HL-60/S4 treated with retinoic acid at 250 ng/mL for 4 days and 3 days (cell line): Measurements from ENCODE around the gene DET1.
"Not testable (repeated sequence)": the region's sequence is repeated elsewhere in the genome, so short reads cannot be mapped to it uniquely, and the experiment has no call there.

Experiments
- in situ Hi-C: fragments of 300-500 bp; cut with MboI; formaldehyde crosslinking; loops from 2 replicates; pipeline ENCODE4 v1.7.0; 2022; ENCODE audit warnings: low sequenced_read_pairs

The DET1 gene

DNA sequence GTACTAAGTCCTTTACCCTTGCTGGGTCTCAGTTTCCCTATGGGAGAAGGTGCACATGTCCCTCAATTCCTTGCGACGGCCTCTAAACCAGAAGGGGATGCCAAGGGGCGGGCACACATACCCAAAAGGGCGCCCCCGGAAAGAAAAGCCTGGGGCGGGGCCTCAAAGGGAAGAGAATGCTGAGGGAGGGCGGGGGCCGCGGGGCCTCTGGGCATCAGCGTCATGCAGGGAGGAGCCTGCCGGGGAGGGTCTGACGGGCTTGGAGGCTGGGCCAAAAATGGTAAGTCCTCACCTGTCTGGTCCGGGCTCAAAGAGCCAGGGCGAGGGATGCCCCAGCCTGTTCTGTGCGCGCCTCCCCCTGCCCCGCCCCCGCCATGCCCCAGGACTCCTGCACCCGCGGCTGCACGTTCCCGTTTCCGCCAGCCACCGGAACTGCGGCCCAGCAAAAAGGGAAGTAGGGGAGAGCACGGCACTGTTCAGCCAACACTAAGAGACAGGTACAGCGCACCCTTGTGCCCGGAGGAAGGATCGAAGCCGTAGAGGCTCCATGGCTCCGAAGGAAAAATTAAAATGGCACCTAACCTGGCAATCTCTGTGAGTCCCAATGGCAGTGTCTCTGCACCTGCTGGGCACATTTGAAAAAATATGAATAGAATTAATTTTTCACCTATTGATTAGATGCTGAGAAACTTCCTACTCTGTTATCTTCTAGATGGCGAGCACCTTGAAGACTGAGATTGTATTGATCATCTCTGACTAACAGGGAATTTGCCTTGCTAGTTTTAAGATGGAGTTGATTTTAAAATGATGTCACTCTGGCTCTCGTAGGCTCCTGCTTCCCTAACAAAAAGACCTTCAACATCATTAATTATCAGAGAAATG is at the start of gene DET1:
TSS of gene DET1 (minus strand) at position 434 of the 882 bp plus-strand sequence. CDS start 14,976 bp downstream, outside the sequence.
- in situ Hi-C loops = no loop called here

DNA sequence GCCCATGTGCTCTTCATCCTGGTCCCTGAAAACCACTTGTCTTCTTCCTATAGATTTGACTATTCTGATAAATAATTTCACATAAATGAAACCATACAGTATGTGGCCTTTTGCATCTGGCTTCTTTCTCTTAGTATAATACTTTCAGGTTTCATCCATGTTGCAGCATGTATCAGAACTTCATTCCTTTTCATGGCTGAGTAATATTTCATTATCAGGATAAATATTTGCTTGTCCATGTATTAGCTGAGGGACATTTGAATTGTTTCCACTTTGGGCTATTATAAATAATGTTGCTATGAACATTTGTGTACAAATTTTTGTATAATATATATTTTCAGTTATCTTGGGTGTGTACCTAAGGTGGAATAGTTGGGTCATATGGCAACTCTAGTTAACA is 44.9 kb upstream of the DET1 start:
- in situ Hi-C loops = no loop called here

DNA sequence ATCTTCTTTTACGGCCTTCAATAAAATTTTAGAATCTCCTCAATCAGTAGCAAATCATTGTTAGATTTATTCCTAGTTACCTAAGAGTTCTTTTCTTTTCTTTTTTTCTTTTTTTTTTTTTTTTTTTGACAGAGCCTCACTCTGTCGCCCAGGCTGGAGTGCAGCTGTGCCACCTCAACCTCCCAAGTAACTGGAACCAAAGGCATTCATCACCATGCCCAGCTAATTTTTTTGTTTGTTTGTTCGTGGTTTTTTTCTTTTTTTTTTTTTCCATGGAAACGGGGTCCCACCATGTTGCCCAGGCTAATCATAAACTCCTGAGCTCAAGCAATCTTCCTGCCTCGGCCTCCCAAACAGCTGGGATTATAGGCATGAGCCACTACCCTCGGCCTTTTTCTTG is 44.3 kb upstream of the DET1 start:
- in situ Hi-C loops = no loop called here

DNA sequence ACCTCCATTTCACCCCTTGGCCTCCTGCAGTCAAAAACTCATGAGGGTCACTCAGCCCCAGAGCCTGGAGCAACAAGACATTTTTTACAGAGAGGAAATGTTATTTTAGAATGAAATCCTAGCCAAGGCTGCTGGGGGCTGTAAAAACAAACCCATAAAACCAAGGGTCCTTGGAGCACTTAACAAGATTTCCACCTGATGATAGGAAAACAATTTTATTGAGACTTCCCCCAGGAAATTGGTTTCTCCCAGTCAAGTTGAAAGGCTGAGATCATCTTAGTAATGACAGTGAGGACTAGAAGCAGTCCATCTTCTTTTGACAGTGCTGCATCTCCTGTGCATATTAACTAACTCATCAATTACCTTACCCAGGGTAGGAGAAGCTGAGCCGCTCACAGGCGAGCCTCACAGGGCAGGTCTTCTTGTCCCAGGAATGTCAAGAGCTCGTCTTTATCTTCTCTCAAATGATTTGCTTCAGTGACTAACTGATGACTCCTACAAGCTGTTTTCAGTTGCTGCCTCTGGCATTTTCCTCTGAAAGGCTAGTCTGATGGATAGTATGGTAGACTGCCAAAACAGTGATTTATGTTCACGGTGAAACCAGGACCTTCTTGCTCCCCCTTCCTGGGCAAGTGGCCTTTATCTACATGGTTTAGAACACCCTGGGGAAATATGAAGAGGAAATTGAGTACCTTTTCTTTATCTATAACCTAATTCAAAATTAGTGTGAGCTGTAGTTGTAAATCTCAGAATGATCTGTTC is 40.1 kb upstream of the DET1 start:
- in situ Hi-C loops = no loop called here

DNA sequence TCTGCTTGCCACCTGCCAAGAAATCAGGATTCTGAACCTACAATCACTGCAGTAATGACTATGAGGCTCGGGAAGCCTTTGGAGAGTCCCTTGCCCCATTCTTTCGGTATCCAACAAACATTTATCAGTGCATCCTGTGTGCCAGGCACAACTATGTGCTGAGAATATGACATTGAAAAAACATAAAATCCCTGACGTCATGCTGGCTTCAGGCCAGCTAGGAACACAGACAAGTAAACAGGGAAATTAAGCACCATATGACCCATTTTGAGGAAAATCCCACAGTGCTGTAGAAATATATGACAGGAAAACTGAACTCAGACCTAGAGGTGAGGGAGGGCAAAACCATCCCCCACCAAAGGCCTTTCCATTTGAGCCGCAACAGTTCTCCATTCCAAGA is 34.1 kb upstream of the DET1 start:
- in situ Hi-C loops = no loop called here

DNA sequence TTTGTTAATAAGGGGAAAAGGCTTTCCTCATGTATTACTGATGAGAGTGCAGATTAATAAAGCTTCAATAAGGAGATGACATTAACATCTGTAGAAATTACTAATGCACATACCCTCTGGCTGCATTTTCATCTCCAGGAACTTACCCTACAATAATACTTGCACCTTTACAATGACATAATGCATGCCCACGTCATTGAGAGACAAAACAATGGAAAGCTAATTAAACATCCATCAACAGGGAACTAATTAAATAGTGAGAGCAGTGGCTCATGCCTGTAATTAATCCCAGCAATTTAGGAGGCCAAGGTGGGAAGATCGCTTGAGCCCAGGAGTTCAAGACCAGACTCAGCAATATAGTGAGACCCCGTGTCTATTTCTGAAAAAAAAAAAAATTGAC is 32.8 kb upstream of the DET1 start:
- in situ Hi-C loops = no loop called here

DNA sequence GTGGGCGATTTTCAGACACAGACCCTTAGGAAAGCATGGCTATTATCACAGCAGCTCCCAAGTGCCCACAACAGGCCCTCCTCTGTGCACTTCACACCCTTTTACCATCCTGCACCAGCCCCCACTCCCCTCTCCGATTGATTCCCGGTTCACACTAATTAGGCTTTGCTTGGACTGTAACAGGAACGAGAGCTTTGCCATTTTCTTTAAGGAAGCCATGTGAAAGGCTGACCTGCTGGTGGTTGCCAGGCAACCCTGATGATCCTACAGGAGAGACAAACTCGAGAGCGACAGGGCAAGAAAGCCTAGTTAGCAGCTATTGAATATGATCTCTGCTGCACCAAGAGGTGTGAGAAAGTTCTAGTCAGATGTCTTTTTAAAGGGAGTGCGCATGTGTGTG is 28.2 kb upstream of the DET1 start:
- in situ Hi-C loops = no loop called here

DNA sequence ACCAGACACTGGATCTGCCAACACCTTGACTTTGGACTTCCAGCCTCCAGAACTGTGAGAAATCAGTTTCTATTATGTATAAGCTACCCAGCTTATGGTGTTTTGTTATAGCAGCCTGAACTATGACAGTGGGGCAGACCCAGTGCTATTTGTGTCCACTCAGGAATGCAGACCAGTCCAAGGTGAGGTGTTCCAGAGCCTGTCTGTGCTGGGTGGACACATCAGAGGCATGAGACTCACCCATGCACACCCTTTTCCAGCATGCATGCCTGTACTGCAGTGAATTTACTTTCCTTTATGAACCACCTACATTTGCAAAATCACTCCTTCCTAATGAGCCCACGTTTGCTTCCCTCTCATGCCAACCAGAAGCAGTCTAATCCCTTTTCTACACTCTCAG is 27.6 kb upstream of the DET1 start:
- in situ Hi-C loops = no loop called here

DNA sequence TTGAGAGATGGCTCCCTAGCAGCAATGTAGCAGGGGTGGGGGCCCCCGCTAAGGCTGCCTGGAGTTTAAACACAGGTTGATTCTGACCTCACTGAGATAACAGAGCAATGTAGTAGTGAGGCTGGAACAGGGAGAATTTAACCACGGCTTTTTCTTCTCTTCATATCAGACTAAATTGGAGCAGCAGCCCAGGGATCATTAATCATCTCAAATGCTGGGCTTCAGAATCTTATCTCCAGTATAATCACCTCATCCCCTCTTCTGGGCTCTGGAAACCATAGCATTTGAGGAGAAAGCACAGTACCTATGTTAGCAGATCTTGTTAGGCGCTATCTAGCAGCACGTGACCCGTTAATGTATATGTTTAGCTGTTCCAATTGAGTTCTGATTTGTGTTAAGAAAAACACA is 25.4 kb upstream of the DET1 start:
- in situ Hi-C loops = no loop called here

DNA sequence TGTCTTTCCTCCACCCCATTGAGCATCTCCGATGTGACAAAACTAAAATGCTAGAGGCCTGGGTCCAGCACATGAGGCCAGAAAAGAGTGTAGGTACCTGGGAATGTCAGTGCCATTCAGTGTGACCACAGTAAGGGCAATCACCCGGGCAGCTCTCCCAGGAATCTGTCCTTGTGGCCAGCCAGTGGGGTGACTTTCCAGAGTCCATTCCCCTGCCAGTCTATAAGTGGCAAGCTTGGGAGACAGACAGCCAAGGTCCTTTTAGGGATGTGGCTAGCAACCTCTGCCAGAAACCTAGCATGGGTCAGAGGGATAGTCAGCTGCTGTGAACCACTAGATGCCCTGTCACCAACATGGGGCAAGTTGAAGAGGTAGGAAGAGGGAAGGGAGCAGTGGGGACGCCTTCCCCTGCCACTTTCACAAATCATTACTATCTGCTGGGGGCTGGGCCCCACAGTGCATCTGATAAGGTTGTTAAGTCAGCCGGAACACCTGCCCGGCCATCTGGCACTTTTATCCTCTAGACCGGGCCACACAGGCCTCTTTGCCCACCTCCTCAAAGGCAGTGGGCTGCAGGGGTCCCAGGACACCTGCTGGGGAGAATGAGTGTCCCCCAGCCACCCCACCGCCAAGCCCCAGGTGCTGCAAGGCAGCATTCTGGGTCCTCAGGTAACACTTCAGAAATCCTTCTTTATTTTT is 24.8 kb upstream of the DET1 start:
- in situ Hi-C loops = no loop called here

DNA sequence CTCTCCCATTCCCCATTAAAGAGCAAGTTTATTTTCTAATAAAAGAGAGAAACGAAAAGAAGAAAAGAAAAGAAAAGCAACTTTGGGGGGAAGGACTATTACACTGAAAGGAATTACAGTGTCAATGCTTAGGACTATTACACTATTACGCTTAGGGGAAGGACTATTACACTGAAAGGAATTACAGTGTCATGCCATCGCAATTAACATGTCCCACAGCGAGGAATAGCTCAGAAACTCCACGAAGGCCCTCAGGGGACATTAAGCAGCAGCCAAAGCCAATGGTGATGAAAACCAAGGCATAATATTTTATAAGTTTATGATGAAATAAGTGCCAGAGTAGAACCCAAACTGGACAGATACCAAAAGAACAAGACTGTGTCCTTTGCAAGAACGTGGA is 22.1 kb upstream of the DET1 start:
- in situ Hi-C loops = no loop called here

DNA sequence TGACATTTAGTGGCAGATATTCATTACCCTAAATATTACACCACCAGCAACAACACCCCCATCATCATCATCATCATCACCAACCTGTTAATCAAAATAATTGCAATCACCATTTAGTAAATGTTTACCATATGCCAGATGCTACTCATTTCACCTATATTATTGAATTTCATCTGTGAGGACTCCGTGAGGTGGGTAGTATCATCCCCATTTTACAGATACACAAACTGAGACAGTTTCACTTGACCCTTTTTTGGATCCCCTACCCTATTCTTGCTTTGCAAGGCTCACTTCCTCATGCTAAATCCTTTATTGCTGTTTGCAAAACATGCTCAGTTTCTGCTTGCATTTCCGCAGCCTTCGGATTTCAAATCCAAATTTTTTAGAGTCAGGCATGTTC is 18.3 kb upstream of the DET1 start:
- in situ Hi-C loops = no loop called here

DNA sequence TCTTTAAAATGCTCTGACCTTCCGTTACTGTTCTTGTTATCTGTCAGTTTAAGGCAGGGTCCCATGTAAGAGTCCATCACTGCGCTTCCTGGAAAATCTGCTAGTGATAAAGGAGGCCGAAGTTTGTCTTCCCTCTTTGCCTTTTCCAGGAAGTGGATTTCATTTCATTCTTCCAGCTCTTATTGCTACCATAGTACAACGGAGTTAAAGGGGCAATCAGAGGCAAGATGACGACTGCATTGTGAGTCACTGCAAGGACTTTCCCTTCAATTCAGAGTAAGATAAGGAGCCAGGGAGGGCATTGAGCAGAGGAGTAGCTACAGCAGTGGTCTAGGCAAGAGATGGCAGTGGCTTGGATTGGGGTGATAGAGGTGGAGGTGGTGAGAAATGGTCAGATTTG is 17.2 kb upstream of the DET1 start:
- in situ Hi-C loops = no loop called here

DNA sequence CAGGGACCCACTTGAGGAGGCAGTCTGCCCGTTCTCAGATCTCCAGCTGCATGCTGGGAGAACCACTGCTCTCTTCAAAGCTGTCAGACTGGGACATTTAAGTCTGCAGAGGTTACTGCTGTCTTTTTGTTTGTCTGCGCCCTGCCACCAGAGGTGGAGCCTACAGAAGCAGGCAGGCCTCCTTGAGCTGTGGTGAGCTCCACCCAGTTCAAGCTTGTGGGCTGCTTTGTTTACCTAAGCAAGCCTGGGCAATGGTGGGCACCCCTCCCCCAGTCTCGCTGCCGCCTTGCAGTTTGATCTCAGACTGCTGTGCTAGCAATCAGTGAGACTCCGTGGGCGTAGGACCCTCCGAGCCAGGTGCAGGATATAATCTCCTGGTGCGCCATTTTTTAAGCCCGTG is 13.1 kb upstream of the DET1 start:
- in situ Hi-C loops = not testable (repeated sequence)

DNA sequence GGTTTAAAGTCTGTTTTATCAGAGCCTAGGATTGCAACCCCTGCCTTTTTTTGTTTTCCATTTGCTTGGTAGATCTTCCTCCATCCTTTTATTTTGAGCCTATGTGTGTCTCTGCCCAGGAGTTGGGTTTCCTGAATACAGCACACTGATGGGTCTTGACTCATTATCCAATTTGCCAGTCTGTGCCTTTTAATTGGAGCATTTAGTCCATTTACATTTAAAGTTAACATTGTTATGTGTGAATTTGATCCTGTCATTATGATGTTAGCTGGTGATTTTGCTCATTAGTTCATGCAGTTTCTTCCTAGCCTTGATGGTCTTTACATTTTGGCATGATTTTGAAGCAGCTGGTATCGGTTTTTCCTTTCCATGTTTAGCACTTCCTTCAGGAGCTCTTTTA is 11.5 kb upstream of the DET1 start:
- in situ Hi-C loops = not testable (repeated sequence)

DNA sequence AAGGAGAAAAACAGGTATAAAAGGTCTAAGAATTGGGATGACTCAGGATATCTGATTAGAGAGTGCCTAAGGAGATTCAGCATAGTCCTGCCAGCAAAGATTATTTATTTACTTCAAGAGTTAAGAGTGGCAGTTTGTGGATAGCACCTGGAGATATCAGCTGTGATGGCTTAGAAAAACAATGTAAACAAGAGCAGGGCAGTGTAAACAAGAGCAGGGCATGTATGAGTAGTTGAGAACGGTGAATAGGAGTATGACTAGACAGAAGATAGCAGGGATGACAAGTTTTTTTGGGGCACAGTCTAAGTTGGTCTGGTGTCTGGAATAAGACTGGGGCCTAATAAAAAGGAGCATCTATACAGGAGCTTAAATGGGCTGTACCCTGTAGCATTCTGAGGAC is 1.5 kb upstream of the DET1 start:
- in situ Hi-C loops = not testable (repeated sequence)

DNA sequence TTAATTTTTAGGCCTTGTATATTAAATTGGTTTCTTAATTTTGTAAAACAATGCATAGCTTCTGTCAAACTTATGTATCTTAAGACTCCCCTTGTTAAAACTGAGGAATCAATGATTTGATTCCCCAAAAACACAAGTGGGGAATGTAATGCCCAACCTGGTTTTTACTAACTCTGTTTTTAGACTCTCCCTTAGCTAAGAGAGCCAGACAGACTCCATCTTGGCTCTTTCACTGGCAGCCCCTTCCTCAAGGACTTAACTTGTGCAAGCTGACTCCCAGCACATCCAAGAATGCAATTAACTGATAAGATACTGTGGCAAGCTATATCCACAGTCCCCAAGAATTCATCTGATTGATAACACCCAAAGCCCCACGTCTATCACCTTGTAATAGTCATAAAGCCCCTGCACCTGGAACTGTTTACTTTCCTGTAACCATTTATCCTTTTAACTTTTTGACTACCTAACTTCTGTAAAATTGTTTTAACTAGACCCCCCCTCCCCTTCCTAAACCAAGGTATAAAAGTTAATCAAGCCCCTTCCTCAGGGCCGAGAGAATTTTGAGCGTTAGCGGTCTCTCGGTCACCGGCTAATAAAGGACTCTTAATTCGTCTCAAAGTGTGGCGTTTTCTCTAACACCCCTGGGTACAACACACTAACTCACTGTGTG is 768 bp downstream of the DET1 start:
- in situ Hi-C loops = not testable (repeated sequence)

DNA sequence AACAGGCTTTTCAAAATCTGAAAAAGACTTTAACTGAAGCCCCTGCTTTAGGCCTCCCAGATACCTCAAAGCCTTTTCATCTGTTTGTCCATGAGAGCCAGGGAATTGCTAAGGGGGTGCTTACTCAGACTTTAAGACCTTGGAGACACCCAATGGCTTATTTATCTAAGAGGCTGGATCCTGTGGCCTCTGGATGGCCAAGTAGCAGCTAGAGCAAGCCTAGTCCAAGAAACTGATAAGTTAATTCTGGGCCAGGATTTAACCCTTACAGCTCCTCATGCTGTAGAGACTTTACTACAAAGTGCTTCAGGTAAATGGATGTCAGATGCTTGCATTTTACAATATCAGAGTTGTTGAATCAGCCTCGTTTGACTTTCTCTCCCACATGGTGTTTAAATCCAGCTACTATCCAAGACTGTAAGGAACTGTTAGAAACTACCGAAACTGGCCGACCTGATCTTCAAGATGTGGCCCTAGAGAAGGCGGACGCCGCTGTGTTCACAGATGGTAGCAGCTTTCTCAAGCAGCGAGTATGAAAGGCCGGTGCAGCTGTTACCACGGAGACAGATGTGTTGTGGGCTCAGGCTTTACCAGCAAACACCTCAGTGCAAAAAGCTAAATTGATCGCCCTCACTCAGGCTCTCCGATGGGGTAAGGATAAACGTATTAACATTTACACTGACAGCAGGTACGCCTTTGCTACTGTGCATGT is 3.3 kb downstream of the DET1 start:
- in situ Hi-C loops = no loop called here

DNA sequence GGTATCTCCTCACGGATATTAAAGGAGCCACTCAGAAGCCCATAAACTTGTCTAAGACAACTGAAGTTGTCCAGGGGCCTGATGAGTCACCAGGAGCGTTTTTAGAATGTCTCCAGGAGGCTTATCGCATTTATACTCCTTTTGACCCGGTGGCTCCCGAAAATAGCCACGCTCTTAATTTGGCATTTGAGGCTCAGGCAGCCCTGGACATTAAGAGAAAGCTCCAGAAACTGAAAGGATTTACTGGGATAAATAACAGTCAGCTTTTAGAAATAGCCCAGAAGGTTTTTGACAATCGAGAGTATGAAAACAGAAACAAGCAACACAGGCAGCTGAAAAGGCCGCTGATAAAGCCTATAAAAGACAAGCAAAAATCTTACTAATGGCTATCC is 4.1 kb downstream of the DET1 start:
- in situ Hi-C loops = no loop called here

DNA sequence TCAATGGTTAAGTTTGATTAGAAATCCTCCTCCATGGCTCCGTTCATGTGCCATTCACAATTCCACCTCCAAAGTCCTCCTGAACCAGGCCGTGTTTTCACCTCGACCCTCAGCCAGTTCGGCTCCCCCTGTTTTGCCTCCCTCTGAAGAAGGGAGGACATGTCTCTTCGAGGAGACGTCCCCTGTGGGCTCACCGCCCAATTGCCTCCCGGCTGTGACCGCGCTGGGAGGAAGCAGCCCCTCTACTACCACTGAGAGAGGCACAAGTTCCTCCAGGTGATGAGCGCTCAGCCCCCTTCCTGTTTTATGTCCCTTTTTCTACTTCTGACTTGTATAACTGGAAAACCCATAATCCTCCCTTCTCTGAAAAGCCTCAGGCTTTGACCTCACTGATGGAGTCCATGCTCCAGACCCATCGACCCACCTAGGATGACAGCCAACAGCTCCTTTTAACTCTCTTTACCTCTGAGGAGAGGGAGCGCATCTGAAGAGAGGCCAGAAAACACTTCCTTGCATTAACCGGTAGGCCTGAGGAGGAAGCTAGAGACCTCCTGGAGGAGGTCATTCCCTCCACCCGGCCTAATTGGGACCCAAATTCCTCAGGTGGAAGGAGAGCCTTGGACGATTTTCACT is 4.7 kb downstream of the DET1 start:
- in situ Hi-C loops = no loop called here
